ENCODE results near the gene FICD.

DNA sequence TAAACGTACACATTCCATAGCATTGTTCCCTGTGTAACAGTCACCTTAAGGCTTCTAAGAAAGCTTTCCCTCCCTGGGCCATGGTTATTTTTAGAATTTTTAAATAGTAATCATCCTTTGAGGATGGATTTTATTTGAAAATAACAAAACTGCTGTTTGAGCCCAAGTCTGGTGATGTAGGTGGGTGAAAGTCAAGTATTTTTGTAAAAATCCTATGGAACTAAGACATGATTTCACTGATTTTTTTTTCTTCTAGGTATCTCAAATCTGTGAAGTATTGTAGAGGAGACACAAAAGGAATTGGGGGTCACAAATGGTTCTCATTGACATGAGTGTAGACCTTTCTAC, 48.7 kb downstream of the FICD start:
- TF ChIP-seq EP300 (IDR thresholded peaks at IDR 0.05; ENCODE audit: borderline replicate concordance) = no peak
- TF ChIP-seq, protein P1, sequence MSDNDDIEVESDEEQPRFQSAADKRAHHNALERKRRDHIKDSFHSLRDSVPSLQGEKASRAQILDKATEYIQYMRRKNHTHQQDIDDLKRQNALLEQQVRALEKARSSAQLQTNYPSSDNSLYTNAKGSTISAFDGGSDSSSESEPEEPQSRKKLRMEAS (IDR thresholded peaks at IDR 0.05) = no peak
- TF ChIP-seq CEBPB (IDR thresholded peaks at IDR 0.05) = no peak
- TF ChIP-seq, protein P2, sequence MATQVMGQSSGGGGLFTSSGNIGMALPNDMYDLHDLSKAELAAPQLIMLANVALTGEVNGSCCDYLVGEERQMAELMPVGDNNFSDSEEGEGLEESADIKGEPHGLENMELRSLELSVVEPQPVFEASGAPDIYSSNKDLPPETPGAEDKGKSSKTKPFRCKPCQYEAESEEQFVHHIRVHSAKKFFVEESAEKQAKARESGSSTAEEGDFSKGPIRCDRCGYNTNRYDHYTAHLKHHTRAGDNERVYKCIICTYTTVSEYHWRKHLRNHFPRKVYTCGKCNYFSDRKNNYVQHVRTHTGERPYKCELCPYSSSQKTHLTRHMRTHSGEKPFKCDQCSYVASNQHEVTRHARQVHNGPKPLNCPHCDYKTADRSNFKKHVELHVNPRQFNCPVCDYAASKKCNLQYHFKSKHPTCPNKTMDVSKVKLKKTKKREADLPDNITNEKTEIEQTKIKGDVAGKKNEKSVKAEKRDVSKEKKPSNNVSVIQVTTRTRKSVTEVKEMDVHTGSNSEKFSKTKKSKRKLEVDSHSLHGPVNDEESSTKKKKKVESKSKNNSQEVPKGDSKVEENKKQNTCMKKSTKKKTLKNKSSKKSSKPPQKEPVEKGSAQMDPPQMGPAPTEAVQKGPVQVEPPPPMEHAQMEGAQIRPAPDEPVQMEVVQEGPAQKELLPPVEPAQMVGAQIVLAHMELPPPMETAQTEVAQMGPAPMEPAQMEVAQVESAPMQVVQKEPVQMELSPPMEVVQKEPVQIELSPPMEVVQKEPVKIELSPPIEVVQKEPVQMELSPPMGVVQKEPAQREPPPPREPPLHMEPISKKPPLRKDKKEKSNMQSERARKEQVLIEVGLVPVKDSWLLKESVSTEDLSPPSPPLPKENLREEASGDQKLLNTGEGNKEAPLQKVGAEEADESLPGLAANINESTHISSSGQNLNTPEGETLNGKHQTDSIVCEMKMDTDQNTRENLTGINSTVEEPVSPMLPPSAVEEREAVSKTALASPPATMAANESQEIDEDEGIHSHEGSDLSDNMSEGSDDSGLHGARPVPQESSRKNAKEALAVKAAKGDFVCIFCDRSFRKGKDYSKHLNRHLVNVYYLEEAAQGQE (IDR thresholded peaks at IDR 0.05; ENCODE audit: low read depth) = no peak
- no peak for TF ChIP-seq TCF12 (IDR thresholded peaks at IDR 0.05; ENCODE audit: low read depth)
- TF ChIP-seq CREB1 (IDR thresholded peaks at IDR 0.05; ENCODE audit: low read depth) = no peak
- no peak for TF ChIP-seq EGR1 (IDR thresholded peaks at IDR 0.05)
- TF ChIP-seq YY1 (IDR thresholded peaks at IDR 0.05; ENCODE audit: low read depth) = no peak
- no peak for TF ChIP-seq RAD21 (IDR thresholded peaks at IDR 0.05; ENCODE audit: low read depth)
- TF ChIP-seq TAF1 (IDR thresholded peaks at IDR 0.05; ENCODE audit: low read depth) = no peak
- TF ChIP-seq ZBTB7A (IDR thresholded peaks at IDR 0.05; ENCODE audit: low read depth) = no peak

Measured in Ishikawa (cell line).